Gastrocnemius medialis (tissue), 4 donors: ENCODE measurements around the gene PPP2R3C.

Experiments
- CTCF ChIP-seq, 5 experiments: fragments of 450-650 bp in 3 of 5; fragments of 200-600 bp in 2 of 5; sonication (generic) in 2 of 5; IDR thresholded peaks in 4 of 5; conservative IDR thresholded peaks in 1 of 5; 1 replicate in 4 of 5; 2 replicates in 1 of 5; pipeline ENCODE4 v1.5.1; 2016 to 2019; ENCODE audit warnings: antibody characterized with exemption in 5 of 5, mild to moderate bottlenecking in 3 of 5, moderate library complexity in 3 of 5
- POLR2A ChIP-seq, 2 donors: fragments of 450-650 bp; IDR thresholded peaks; one replicate each; pipeline ENCODE4 v1.6.1; 2017; ENCODE audit warnings: antibody characterized with exemption in 2 of 2, mild to moderate bottlenecking in 2 of 2, moderate library complexity in 2 of 2

DNA sequence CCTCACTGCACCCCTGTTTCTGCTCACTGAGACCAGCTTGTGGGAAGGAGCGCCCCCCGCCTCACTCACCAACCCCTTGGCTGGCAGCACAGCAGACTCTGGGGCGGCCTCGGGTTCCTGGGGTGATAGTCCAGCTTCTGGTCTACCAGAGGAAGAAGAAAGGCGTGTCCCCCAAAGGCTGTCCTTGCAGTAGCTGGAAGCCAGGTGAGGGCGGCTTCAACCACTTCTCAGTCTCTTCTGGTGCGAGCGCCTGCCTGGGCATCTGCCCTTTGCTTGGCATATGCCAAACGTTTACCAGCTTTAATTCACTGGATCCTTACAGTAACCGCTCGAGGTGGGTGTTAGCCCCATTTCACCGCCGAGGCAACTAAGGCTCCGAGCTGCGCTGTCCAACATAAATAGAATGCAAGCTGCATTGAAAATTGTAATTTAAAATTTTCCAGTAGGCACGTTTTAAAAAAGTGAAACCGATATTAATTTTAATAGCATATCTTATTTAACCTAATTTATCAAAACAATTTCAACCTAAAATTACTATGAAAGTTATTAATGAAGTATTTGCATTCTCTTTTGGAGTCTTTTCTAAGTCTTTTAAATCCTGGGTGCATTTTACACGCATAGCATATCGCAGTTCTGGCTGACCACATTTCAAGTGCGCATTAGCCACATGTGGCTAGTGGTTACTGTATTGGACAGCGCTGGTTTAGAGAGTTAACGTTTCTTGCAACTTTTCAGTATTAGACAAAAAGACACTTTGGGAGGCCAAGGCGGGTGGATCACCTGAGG lies 74.8 kb downstream of the PPP2R3C start:
- TF ChIP-seq CTCF (IDR thresholded peaks at IDR 0.05 in 4 of 5, conservative IDR thresholded peaks at IDR 0.05 in 1 of 5) (peak in 1 of 5 experiments; percentile 23), POLR2A (IDR thresholded peaks at IDR 0.05) (no peak)
